Suprapubic skin (tissue), 4 donors: Measurements from ENCODE around the gene SLC1A7.

Experiments
- EP300 ChIP-seq: sonication (generic); formaldehyde crosslinking; IDR thresholded peaks from one replicate; pipeline ENCODE4 v1.6.1; 2017; ENCODE audit warnings: antibody characterized with exemption
- POLR2A ChIP-seq, 2 donors: fragments of 450-650 bp; IDR thresholded peaks; one replicate each; pipeline ENCODE4 v1.6.1; 2017; ENCODE audit warnings: antibody characterized with exemption in 2 of 2, mild to moderate bottlenecking in 2 of 2, moderate library complexity in 2 of 2
- POLR2AphosphoS5 ChIP-seq, 3 donors: sonication (generic); formaldehyde crosslinking; IDR thresholded peaks; one replicate each; pipeline ENCODE4 v1.6.1; 2017; ENCODE audit warnings: antibody characterized with exemption in 3 of 3
- TF ChIP-seq, protein P1 (sequence below), 2 donors: fragments of 200-600 bp in 1 of 2; fragments of 450-650 bp in 1 of 2; sonication (generic) in 1 of 2; IDR thresholded peaks; one replicate each; pipeline ENCODE4 v1.5.1; 2016 to 2019; ENCODE audit warnings: antibody characterized with exemption in 2 of 2, mild to moderate bottlenecking in 1 of 2, moderate library complexity in 1 of 2

DNA sequence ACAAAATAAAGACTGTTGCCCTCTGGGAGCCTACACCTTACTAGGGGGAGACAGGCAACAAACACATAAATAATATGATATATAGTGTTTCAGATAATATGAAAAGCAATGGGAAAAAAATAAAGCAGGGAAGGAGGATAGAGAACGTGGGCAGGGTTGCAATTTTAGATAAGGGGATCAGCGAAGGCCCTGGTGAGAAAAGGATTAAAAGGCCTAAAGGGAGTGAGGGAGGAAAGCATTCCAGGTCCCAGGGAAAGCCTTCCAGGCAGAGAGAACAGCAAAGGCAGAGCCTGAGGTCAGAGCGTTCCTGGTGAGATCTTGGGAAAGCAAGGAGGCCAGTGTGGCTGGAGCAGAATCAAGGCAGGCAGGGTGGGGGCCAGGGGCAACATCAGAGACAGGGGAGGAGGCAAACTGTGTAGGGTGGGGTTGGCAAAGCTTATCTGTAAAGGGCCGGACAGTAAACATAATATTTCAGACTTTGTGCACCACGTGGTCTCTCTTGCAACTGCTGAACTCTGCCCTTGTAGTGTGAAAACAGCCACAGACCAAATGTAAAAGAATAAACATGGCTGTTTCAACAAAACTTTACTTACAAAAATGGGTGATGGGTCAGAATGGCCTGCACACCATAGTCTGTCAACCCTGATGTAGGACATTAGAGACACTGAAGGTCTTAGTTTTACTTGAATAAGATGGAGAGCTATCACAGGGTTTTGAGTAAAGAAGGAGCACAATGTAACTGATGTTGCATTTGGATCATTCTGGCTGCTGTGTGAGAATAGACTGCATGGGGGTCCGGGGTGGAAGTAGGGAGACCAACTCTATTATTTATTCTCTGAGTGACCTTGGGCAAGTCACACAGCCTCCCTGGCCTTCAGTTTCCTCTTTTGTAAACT is 40.9 kb upstream of the SLC1A7 start:
- no peak for TF ChIP-seq POLR2A (IDR thresholded peaks at IDR 0.05)
- TF ChIP-seq, protein P1, sequence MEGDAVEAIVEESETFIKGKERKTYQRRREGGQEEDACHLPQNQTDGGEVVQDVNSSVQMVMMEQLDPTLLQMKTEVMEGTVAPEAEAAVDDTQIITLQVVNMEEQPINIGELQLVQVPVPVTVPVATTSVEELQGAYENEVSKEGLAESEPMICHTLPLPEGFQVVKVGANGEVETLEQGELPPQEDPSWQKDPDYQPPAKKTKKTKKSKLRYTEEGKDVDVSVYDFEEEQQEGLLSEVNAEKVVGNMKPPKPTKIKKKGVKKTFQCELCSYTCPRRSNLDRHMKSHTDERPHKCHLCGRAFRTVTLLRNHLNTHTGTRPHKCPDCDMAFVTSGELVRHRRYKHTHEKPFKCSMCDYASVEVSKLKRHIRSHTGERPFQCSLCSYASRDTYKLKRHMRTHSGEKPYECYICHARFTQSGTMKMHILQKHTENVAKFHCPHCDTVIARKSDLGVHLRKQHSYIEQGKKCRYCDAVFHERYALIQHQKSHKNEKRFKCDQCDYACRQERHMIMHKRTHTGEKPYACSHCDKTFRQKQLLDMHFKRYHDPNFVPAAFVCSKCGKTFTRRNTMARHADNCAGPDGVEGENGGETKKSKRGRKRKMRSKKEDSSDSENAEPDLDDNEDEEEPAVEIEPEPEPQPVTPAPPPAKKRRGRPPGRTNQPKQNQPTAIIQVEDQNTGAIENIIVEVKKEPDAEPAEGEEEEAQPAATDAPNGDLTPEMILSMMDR (IDR thresholded peaks at IDR 0.05) = no peak
- no peak for TF ChIP-seq EP300
- TF ChIP-seq POLR2AphosphoS5 (IDR thresholded peaks at IDR 0.05) = no peak
